Suprapubic skin (tissue), 4 donors: Measurements from ENCODE around the gene TNFRSF11A. TPM values are rescaled to one million over a fixed set of nuclear protein-coding genes. Genes with fewer than 3 reads are reported as not detected.

ENCODE experiments used
- DNase-seq, 2 donors: peaks; one replicate each; pipeline ENCODE4 v3.0.0-alpha.2; 2019; ENCODE audit warnings: low spot score in 2 of 2
- H3K27ac ChIP-seq: fragments of 200-600 bp; sonication (generic); one replicate; pipeline ENCODE4 v1.5.1; 2019
- H3K27me3 ChIP-seq: fragments of 200-600 bp; sonication (generic); one replicate; pipeline ENCODE4 v1.5.1; 2019
- H3K36me3 ChIP-seq: fragments of 200-600 bp; sonication (generic); one replicate; pipeline ENCODE4 v1.5.1; 2019
- H3K4me1 ChIP-seq: fragments of 200-600 bp; sonication (generic); one replicate; pipeline ENCODE4 v1.5.1; 2019
- H3K4me3 ChIP-seq: fragments of 200-600 bp; sonication (generic); one replicate; pipeline ENCODE4 v1.5.1; 2019; ENCODE audit warnings: mild to moderate bottlenecking
- H3K9me3 ChIP-seq: fragments of 200-600 bp; sonication (generic); one replicate; pipeline ENCODE4 v1.5.1; 2019
- EP300 ChIP-seq: sonication (generic); formaldehyde crosslinking; IDR thresholded peaks from one replicate; pipeline ENCODE4 v1.6.1; 2017; ENCODE audit warnings: antibody characterized with exemption
- POLR2A ChIP-seq, 2 donors: fragments of 450-650 bp; IDR thresholded peaks; one replicate each; pipeline ENCODE4 v1.6.1; 2017; ENCODE audit warnings: antibody characterized with exemption in 2 of 2, mild to moderate bottlenecking in 2 of 2, moderate library complexity in 2 of 2
- POLR2AphosphoS5 ChIP-seq, 3 donors: sonication (generic); formaldehyde crosslinking; IDR thresholded peaks; one replicate each; pipeline ENCODE4 v1.6.1; 2017; ENCODE audit warnings: antibody characterized with exemption in 3 of 3
- WGBS: methylation state at CpG from one replicate; pipeline ENCODE4 v1.1.5; 2018; 5-methylcytosine and 5-hydroxymethylcytosine counted together
- total RNA-seq, 4 donors: library from RNA; depleted of rRNA; stranded (reverse); fragments of >200 nt; gene quantifications; one replicate each; pipeline ENCODE4 v1.1.0, GENCODE V29; 2016
- TF ChIP-seq, protein P1 (sequence below), 2 donors: fragments of 200-600 bp in 1 of 2; fragments of 450-650 bp in 1 of 2; sonication (generic) in 1 of 2; IDR thresholded peaks; one replicate each; pipeline ENCODE4 v1.5.1; 2016 to 2019; ENCODE audit warnings: antibody characterized with exemption in 2 of 2, mild to moderate bottlenecking in 1 of 2, moderate library complexity in 1 of 2

TNFRSF11A gene
- total RNA-seq, 4 donors from 2014 or later, result 4.8 to 15.4 (median 5.9) TPM

- Histone ChIP-seq H3K9me3 (no peaks in the 10 kb centered on the region), H3K4me1 (no peaks in the 10 kb centered on the region), H3K27me3 (no peaks in the 10 kb centered on the region), H3K27ac (no peak overlapping the region), H3K4me3 (no peak overlapping the region), H3K36me3 (no peaks in the 10 kb centered on the region)
- no peak for TF ChIP-seq POLR2AphosphoS5 (IDR thresholded peaks at IDR 0.05)
- TF ChIP-seq, protein P1, sequence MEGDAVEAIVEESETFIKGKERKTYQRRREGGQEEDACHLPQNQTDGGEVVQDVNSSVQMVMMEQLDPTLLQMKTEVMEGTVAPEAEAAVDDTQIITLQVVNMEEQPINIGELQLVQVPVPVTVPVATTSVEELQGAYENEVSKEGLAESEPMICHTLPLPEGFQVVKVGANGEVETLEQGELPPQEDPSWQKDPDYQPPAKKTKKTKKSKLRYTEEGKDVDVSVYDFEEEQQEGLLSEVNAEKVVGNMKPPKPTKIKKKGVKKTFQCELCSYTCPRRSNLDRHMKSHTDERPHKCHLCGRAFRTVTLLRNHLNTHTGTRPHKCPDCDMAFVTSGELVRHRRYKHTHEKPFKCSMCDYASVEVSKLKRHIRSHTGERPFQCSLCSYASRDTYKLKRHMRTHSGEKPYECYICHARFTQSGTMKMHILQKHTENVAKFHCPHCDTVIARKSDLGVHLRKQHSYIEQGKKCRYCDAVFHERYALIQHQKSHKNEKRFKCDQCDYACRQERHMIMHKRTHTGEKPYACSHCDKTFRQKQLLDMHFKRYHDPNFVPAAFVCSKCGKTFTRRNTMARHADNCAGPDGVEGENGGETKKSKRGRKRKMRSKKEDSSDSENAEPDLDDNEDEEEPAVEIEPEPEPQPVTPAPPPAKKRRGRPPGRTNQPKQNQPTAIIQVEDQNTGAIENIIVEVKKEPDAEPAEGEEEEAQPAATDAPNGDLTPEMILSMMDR (IDR thresholded peaks at IDR 0.05), result no peak
- no peak for TF ChIP-seq EP300
- no peak for TF ChIP-seq POLR2A (IDR thresholded peaks at IDR 0.05)
- WGBS, result 30% methylated on average over 1 of the region's 1 CpG
- no peak for DNase-seq
Observed at GRCh38 chr18:62384068-62384467, 59.0 kb downstream of the TNFRSF11A start.

DNA sequence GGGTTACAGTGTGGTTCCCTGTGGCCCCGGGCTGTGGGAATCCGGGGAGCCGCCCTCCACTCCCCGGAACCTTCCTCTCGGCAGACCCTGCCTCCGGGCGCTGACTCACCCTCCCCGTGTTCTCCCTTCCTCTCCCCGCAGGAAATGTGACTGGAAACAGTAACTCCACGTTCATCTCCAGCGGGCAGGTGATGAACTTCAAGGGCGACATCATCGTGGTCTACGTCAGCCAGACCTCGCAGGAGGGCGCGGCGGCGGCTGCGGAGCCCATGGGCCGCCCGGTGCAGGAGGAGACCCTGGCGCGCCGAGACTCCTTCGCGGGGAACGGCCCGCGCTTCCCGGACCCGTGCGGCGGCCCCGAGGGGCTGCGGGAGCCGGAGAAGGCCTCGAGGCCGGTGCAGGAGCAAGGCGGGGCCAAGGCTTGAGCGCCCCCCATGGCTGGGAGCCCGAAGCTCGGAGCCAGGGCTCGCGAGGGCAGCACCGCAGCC is 59.5 kb downstream of the TNFRSF11A start:
- Histone ChIP-seq H3K9me3 (no peaks in the 10 kb centered on the region), H3K4me1 (no peaks in the 10 kb centered on the region), H3K27me3 (no peaks in the 10 kb centered on the region), H3K36me3 (no peaks in the 10 kb centered on the region), H3K27ac (no peak overlapping the region), H3K4me3 (no peak overlapping the region)
- WGBS, result 50% methylated on average over 15 of the region's 46 CpGs
- no peak for DNase-seq
- no peak for TF ChIP-seq POLR2A (IDR thresholded peaks at IDR 0.05)
- no peak for TF ChIP-seq POLR2AphosphoS5 (IDR thresholded peaks at IDR 0.05)
- TF ChIP-seq EP300, result no peak
- TF ChIP-seq, protein P1 (IDR thresholded peaks at IDR 0.05), result no peak

- no peaks in the 10 kb centered on the region for H3K27me3 ChIP-seq
- no peak overlapping the region for H3K27ac ChIP-seq
- WGBS, result 82% methylated on average over 5 of the region's 5 CpGs
- H3K4me3 ChIP-seq, result no peak overlapping the region
- TF ChIP-seq POLR2A (IDR thresholded peaks at IDR 0.05) (no peak), EP300 (no peak), POLR2AphosphoS5 (IDR thresholded peaks at IDR 0.05) (no peak)
- TF ChIP-seq, protein P1 (IDR thresholded peaks at IDR 0.05), result no peak
- H3K4me1 ChIP-seq, result no peaks in the 10 kb centered on the region
- H3K36me3 ChIP-seq, result no peaks in the 10 kb centered on the region
- no peak for DNase-seq
- H3K9me3 ChIP-seq, result no peaks in the 10 kb centered on the region
Observed at GRCh38 chr18:62386091-62386490, 61.0 kb downstream of the TNFRSF11A start.

GRCh38 chr18:62386601-62387000 is 61.5 kb downstream of the TNFRSF11A start:
- no peaks in the 10 kb centered on the region for H3K4me1 ChIP-seq
- no peak overlapping the region for H3K4me3 ChIP-seq
- H3K36me3 ChIP-seq, result no peaks in the 10 kb centered on the region
- H3K9me3 ChIP-seq, result no peaks in the 10 kb centered on the region
- DNase-seq, result no peak
- 66% methylated on average over 4 of the region's 4 CpGs for WGBS
- no peaks in the 10 kb centered on the region for H3K27me3 ChIP-seq
- TF ChIP-seq POLR2AphosphoS5 (IDR thresholded peaks at IDR 0.05), result no peak
- TF ChIP-seq EP300, result no peak
- no peak for TF ChIP-seq POLR2A (IDR thresholded peaks at IDR 0.05)
- TF ChIP-seq, protein P1 (IDR thresholded peaks at IDR 0.05), result no peak
- H3K27ac ChIP-seq, result no peak overlapping the region

GRCh38 chr18:62387257-62387656 is 62.1 kb downstream of the TNFRSF11A start:
- Histone ChIP-seq H3K4me3 (no peak overlapping the region), H3K9me3 (no peaks in the 10 kb centered on the region), H3K27ac (no peak overlapping the region), H3K4me1 (no peaks in the 10 kb centered on the region), H3K36me3 (no peaks in the 10 kb centered on the region), H3K27me3 (no peaks in the 10 kb centered on the region)
- DNase-seq, result no peak
- WGBS, result 72% methylated on average over 2 of the region's 2 CpGs
- TF ChIP-seq EP300 (no peak), POLR2A (IDR thresholded peaks at IDR 0.05) (no peak), POLR2AphosphoS5 (IDR thresholded peaks at IDR 0.05) (no peak)
- TF ChIP-seq, protein P1 (IDR thresholded peaks at IDR 0.05), result no peak
